ENCODE measurements around the gene AIG1. TPM values are rescaled to one million over a fixed set of nuclear protein-coding genes. Genes with fewer than 3 reads are reported as not detected.
A peak's percentile ranks its signal among the peaks of the same experiment; 100 is the strongest.
"Not testable (repeated sequence)": the region's sequence is repeated elsewhere in the genome, so short reads cannot be mapped to it uniquely, and the experiment has no call there.

Gene AIG1
- total RNA-seq, 2 donors from 2014 or later: 5.7 to 7.4 TPM

DNA sequence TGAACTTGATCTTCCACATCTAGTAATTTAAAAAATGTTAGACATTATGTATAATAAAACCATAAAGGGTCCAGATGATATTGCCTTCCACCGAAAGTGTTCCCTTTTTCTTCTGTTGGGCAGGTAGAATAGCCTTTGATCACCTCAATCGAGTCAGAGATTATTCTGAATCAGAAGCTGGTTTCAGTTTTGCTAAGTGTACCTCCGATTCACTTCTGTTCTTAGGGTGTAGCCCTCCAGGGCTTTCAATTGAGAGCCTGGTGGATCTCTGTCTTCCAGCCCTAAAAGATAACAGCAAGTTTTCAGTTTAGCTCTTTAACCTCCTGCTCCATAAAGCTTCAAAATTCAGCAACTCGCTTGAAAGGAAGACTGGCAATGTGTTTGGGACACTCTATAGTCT, 21.1 kb upstream of the AIG1 start:
- Mint-ChIP-seq H3K9me3 (no peaks in the 10 kb centered on the region), H3K4me1 (ENCODE audit: low read depth in 2 of 2) (peaks cover 0 to 6% of the 10 kb centered on the region in 2 donors), H3K27ac (no peak overlapping the region), H3K36me3 (no peaks in the 10 kb centered on the region), H3K4me3 (peak overlapping the region; percentile 13), H3K27me3 (peaks cover 41 to 57% of the 10 kb centered on the region in 2 donors)
- ATAC-seq (no peak), DNase-seq (ENCODE audit: low spot score) (no peak)

DNA sequence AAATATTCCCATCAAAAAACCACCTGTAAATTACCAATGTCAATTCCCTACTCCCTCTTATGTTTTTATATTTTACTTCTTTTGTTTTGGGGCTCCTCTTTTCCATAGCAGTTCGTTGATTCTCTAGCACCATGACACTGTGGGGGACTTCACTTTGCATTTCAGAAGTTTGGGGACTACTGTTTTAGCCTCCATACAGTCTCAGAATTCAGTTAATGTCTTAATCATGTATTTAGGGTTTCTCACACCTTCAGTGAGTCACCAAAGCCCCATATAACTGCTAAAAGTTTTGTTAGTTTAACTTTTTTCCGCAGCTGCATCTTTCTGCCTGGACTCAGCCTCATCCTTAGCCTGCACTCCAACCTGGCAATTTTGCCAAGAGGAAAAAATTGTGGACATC, 20.7 kb upstream of the AIG1 start:
- H3K36me3 Mint-ChIP-seq: no peaks in the 10 kb centered on the region
- no peaks in the 10 kb centered on the region for H3K9me3 Mint-ChIP-seq
- H3K4me1 Mint-ChIP-seq (ENCODE audit: low read depth in 2 of 2): peaks cover 0 to 6% of the 10 kb centered on the region in 2 donors
- no peak for DNase-seq (ENCODE audit: low spot score)
- no peak for ATAC-seq
- no peak overlapping the region for H3K27ac Mint-ChIP-seq
- H3K4me3 Mint-ChIP-seq: peak overlapping the region; percentile 13
- peaks cover 45 to 60% of the 10 kb centered on the region in 2 donors for H3K27me3 Mint-ChIP-seq

DNA sequence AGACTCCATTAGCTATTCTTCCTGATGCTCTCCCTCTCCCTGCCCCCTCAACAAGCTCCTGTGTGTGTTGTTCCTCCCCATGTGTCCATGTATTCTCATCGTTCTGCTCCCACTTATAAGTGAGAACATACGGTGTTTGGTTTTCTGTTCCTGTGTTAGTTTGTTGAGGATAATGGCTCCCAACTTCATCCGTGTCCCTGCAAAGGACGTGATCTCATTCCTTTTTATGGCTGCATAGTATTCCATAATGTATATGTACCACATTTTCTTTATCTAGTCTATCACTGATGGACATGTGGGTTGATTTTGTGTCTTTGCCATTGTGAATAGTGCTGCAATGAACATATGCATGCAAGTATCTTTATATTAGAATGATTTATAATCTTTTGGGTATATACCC, 16.3 kb upstream of the AIG1 start:
- H3K9me3 Mint-ChIP-seq; DNase-seq (ENCODE audit: low spot score); H3K4me1 Mint-ChIP-seq (ENCODE audit: low read depth in 2 of 2); H3K4me3 Mint-ChIP-seq; H3K27ac Mint-ChIP-seq; H3K36me3 Mint-ChIP-seq; ATAC-seq: not testable (repeated sequence)
- H3K27me3 Mint-ChIP-seq: peaks cover 45 to 66% of the 10 kb centered on the region in 2 donors

DNA sequence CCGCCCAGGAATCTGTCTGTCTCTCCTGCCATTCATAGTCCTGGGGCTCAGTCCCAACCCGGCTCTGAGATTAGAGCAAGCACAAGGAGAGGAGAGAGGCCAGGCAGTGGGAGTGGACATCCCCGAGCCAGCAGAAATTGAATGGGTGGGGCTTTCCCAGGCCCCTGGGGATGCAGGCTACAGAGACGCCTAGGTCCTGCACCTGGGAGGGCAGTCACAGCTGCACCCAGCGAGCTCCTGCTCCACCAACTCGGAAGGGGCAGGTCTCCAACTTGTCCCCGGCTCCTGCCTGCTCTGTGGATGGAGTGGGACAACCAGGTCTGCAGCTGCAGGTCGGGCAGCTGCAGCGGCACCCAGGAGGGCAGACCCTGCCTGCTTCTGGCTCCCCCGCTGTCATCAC, 11.1 kb upstream of the AIG1 start:
- no peaks in the 10 kb centered on the region for H3K9me3 Mint-ChIP-seq
- peak in 1 of 2 donors; percentile 6 for ATAC-seq
- H3K4me1 Mint-ChIP-seq (ENCODE audit: low read depth in 2 of 2): peaks cover 0 to 3% of the 10 kb centered on the region in 2 donors
- H3K27me3 Mint-ChIP-seq: peaks cover 28 to 34% of the 10 kb centered on the region in 2 donors
- H3K27ac Mint-ChIP-seq: no peak overlapping the region
- H3K36me3 Mint-ChIP-seq: no peaks in the 10 kb centered on the region
- no peak for DNase-seq (ENCODE audit: low spot score)
- no peak overlapping the region for H3K4me3 Mint-ChIP-seq

DNA sequence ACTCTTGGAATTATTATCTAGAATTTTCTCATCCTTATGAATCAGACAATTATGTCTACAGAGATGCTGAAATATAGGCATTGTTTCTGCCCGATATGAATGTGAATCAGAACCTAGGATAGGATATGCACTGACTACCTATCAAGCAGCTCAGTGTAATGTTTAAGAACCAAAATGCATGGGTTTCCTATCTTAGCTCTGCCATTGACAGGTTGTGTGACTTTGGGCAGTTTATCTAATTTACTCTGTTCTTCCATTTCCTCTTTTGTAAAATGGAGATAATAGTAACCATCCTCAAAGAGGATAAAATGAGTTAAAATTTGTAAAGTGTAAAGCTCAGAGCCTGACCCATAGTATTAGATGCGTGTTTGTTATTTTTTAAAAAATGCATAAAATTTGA, 10.2 kb upstream of the AIG1 start:
- no peaks in the 10 kb centered on the region for H3K9me3 Mint-ChIP-seq
- peaks cover 21 to 25% of the 10 kb centered on the region in 2 donors for H3K27me3 Mint-ChIP-seq
- H3K27ac Mint-ChIP-seq: no peak overlapping the region
- H3K36me3 Mint-ChIP-seq: no peaks in the 10 kb centered on the region
- H3K4me3 Mint-ChIP-seq: no peak overlapping the region
- peaks cover 0 to 3% of the 10 kb centered on the region in 2 donors for H3K4me1 Mint-ChIP-seq (ENCODE audit: low read depth in 2 of 2)
- no peak for DNase-seq (ENCODE audit: low spot score)
- ATAC-seq: no peak

DNA sequence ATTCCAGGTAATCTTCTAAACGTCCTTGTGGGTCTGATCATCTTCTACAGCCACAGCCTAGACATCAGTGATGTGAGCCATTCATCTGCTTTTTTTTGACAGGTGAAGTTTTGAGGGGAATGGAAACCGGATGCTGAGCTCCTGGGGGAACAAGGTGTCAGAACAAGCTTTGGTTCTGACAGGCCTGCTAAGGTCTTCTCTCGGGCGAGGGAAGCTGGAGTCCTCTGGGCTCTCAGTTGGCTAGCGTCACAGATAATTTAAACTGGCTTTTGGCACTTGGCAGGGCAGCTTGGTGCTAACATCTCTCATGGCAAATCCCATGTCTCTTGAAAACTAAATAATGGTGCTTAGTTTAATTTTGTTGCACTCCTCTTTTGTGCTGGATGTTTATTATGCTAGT, 8.4 kb upstream of the AIG1 start:
- peaks cover 0 to 3% of the 10 kb centered on the region in 2 donors for H3K4me1 Mint-ChIP-seq (ENCODE audit: low read depth in 2 of 2)
- H3K27ac Mint-ChIP-seq: no peak overlapping the region
- H3K4me3 Mint-ChIP-seq: no peak overlapping the region
- no peaks in the 10 kb centered on the region for H3K9me3 Mint-ChIP-seq
- DNase-seq (ENCODE audit: low spot score) (no peak), ATAC-seq (no peak)
- peaks cover 7 to 8% of the 10 kb centered on the region in 2 donors for H3K27me3 Mint-ChIP-seq
- H3K36me3 Mint-ChIP-seq: no peaks in the 10 kb centered on the region

DNA sequence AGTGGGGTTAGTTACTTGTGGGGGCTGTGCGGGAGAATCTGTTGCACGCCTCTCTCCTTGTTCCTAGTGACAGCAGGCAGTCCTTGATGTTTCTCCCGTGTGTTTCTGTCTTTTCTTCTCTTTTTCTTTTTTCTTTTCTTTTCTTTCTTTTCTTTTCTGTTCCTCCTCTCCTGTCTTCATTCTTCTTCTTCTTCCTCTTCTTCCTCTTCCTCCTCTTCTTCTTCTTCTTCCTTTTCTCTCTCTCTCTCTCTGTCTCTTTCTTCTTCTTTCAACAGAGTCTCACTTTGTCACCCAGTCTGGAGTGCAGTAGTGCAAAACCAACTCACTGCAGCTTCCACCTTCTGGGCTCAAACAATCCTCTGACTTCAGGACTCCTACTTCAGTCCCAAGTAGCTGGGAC, 6.8 kb upstream of the AIG1 start:
- Mint-ChIP-seq H3K4me1 (ENCODE audit: low read depth in 2 of 2) (peaks cover 0 to 3% of the 10 kb centered on the region in 2 donors), H3K27me3 (peaks cover 0 to 7% of the 10 kb centered on the region in 2 donors), H3K9me3 (no peaks in the 10 kb centered on the region), H3K36me3 (no peaks in the 10 kb centered on the region), H3K4me3 (no peak overlapping the region), H3K27ac (no peak overlapping the region)
- ATAC-seq (no peak), DNase-seq (ENCODE audit: low spot score) (no peak)

DNA sequence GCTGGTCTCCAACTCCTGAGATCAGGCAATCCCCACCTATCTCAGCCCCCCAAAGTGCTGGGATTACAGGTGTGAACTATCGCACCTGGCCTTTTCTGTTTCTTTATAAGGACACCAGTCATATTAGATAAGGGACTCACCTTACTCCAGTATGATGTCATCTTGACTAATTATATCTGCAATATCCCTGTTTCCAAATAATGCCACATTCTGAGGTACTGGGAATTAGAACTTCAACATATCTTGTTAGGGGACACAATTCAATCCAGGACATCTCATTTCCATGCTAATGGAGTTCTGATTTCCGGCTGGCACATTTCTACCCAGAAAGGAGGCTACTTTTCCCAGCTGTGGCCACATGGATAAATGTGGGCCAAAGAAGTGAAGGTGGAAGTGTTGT, 6.4 kb upstream of the AIG1 start:
- H3K27ac Mint-ChIP-seq: no peak overlapping the region
- H3K9me3 Mint-ChIP-seq: no peaks in the 10 kb centered on the region
- ATAC-seq (no peak), DNase-seq (ENCODE audit: low spot score) (no peak)
- H3K36me3 Mint-ChIP-seq: no peaks in the 10 kb centered on the region
- H3K4me1 Mint-ChIP-seq (ENCODE audit: low read depth in 2 of 2): peaks cover 0 to 3% of the 10 kb centered on the region in 2 donors
- no peak overlapping the region for H3K4me3 Mint-ChIP-seq
- H3K27me3 Mint-ChIP-seq: peaks cover 0 to 7% of the 10 kb centered on the region in 2 donors

DNA sequence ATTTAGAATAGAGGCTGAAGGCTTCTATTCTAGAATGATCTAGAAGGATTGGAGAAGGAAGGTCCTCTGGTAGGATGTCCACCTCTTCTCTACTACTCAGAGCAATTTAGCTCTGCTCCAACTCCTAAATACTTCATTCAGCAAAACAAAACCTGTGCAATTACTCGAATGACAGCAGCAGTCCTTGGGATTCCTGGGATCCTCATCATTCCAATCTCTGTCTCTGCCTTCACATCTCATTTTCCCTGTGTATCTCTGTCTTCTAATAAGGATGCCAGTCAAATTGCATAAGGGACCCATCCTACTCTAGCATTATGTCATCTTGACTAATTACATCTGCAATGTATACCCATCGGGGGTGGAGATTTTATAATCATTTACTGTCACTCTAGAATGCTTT, 5.5 kb upstream of the AIG1 start:
- Mint-ChIP-seq H3K4me3 (no peak overlapping the region), H3K9me3 (no peaks in the 10 kb centered on the region), H3K27ac (no peak overlapping the region), H3K36me3 (no peaks in the 10 kb centered on the region), H3K4me1 (ENCODE audit: low read depth in 2 of 2) (peaks cover 5 to 9% of the 10 kb centered on the region in 2 donors), H3K27me3 (peaks cover 0 to 7% of the 10 kb centered on the region in 2 donors)
- DNase-seq (ENCODE audit: low spot score): no peak
- ATAC-seq: no peak

DNA sequence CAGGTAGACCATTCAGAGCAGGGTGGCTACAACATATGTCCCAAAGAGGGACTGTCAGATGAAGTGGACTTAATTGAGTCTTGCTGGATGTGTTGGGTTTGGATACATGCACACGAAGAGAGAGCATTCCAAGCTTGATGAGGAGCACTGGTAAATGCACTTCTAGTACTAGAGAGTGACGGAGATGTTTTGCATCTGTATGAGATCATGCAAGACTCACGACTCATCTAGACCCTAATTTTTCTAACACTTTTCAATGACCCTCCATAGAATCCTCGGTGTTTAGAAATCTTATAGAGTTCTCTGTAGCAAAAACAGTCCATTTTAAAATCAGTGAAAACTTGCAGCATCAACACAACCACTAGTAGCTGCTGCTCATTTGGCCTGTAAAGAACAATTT, 4.8 kb upstream of the AIG1 start:
- no peaks in the 10 kb centered on the region for H3K9me3 Mint-ChIP-seq

DNA sequence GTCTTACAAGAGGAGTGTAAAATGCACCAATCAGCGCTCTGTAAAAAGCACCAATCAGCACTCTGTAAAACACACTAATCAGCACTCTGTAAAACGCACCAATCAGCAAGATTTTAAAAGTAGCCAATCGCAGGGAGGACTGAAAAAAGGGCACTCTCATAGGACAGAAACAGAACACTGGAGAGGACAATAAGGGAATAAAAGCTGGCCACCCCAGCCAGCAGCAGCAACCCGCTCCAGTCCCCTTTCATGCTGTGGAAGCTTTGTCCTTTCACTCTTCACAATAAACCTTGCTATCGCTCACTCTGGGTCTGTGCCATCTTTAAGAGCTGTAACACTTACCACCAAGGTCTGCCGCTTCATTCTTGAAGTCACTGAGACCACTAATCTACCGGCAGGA, 1.7 kb upstream of the AIG1 start:
- peaks cover 3 to 5% of the 10 kb centered on the region in 2 donors for H3K27me3 Mint-ChIP-seq
- peak overlapping the region in 1 of 2 donors; percentile 68 for H3K27ac Mint-ChIP-seq
- DNase-seq (ENCODE audit: low spot score) (no peak), ATAC-seq (no peak)
- H3K36me3 Mint-ChIP-seq: no peaks in the 10 kb centered on the region
- H3K9me3 Mint-ChIP-seq: no peaks in the 10 kb centered on the region
- H3K4me3 Mint-ChIP-seq: no peak overlapping the region
- peaks cover 13 to 17% of the 10 kb centered on the region in 2 donors for H3K4me1 Mint-ChIP-seq (ENCODE audit: low read depth in 2 of 2)

More for the DNA sequence above, 4.8 kb upstream of the AIG1 start:
- ATAC-seq (no peak), DNase-seq (ENCODE audit: low spot score) (no peak)
- H3K27ac Mint-ChIP-seq: no peak overlapping the region
- H3K4me3 Mint-ChIP-seq: no peak overlapping the region
- H3K4me1 Mint-ChIP-seq (ENCODE audit: low read depth in 2 of 2): peaks cover 5 to 12% of the 10 kb centered on the region in 2 donors
- peaks cover 0 to 7% of the 10 kb centered on the region in 2 donors for H3K27me3 Mint-ChIP-seq
- H3K36me3 Mint-ChIP-seq: no peaks in the 10 kb centered on the region

DNA sequence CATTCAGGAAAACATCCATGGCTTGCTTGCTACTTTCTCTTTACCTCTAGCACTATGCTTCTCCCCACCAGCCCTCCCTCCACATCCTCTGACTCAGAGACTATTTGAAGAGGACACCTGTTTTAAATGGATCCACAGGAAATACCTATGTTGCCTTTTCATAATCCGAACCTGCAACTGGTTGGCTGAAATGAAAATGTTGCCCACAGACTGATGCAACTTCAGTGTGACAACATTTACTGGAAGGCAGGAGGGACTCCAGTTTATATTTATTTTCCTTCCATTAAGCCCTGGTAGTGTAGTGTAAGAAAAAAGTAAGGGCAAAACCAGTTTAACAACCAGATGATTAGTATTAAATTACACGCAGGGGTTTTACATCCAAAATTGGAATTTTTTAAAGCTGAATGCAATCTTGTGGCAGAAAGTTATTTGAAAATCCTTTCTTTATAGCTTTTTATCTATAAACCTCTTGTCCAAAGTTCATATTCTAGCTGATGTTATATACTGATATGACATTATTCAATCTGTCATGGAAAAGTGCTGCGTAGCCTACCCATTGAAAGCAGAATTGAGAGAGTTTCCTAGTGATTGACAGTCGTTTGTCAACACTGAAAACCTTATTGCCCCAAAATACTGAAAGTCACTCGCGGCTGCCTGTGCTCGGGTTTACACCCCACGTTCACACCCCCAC, 881 bp upstream of the AIG1 start:
- DNase-seq (ENCODE audit: low spot score): no peak
- Mint-ChIP-seq H3K27me3 (peaks cover 0 to 11% of the 10 kb centered on the region in 2 donors), H3K27ac (peak overlapping the region; percentile 68 to 86), H3K4me1 (ENCODE audit: low read depth in 2 of 2) (peaks cover 13 to 17% of the 10 kb centered on the region in 2 donors), H3K9me3 (no peaks in the 10 kb centered on the region), H3K4me3 (peak overlapping the region; percentile 81), H3K36me3 (no peaks in the 10 kb centered on the region)
- ATAC-seq: no peak

DNA sequence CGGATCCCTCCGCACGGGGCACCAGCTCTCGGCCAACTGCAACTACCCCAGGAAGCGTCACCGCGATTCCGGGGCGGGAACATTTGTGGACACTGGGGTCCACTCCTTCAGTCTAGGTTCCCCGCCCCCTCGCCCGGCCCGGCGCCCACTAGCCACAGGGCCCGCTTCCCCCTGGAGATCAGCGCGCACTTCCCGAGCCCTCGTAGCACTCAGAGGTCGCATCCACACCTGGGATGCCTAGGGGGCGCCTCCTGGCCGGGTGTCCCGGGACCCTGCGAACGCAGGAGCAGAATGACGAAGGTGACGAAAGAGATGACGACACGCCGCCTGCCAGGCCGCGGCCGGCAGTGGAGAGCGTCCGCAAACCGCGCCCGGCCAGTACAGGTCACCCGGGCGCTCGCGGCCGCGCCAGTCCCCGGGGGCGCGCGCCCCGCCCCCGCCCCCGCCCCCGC, 309 bp upstream of the AIG1 start:
- Mint-ChIP-seq H3K9me3 (no peaks in the 10 kb centered on the region), H3K4me3 (peak overlapping the region; percentile 81), H3K4me1 (ENCODE audit: low read depth in 2 of 2) (peaks cover 13 to 17% of the 10 kb centered on the region in 2 donors), H3K27me3 (peaks cover 0 to 13% of the 10 kb centered on the region in 2 donors), H3K27ac (peak overlapping the region; percentile 68 to 86), H3K36me3 (no peaks in the 10 kb centered on the region)
- peak; percentile 90 to 91 for ATAC-seq
- peak; percentile 90 for DNase-seq (ENCODE audit: low spot score)

DNA sequence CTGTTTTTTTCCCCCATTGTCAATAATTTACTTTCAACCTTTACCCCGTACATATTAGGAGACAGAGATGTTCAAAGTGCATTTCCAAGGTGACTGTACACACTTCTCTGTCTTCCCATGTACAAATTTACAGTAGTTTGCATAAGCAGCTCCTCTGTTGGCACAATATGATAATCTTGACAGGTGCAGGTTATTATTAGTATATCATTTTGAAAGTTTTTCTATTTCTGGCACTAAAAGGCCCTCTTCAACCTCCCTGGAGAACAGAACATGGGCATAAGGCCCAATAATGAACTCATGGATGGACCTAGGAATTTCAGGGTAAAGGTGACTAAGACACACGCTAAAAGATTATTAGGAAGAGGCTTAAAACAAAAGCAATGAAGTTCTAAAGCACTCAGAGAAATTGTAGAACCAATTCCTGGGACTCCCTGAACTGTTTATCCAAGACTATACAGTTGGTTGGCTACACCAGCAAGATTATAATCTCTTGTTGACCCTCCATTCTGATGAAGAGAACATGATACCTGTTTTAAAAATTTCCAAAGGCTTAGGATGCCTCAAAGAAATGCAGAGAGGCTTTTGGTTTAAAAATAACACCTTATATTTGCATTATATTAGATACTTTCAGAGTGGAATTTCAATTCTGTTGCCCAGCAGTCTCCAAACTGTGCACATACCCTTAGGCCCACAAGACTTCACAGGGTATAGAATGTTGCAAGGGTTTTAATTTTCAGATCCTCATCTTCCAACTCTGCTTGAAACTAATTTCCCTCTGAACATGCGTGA, 1.1 kb downstream of the AIG1 start:
- Mint-ChIP-seq H3K4me1 (ENCODE audit: low read depth in 2 of 2) (peaks cover 13 to 17% of the 10 kb centered on the region in 2 donors), H3K36me3 (no peaks in the 10 kb centered on the region), H3K27me3 (peaks cover 0 to 13% of the 10 kb centered on the region in 2 donors), H3K9me3 (no peaks in the 10 kb centered on the region), H3K27ac (peak overlapping the region; percentile 68 to 86), H3K4me3 (peak overlapping the region; percentile 81)
- ATAC-seq: no peak
- no peak for DNase-seq (ENCODE audit: low spot score)

All from natural killer cell treated with Interleukin-12 subunit alpha and Interleukin-12 subunit beta and Interleukin-15 and Interleukin-18, amount 100 ng/mL, for 72 hours (primary cell).